Breast epithelium (tissue), 4 donors: Measurements from ENCODE around the gene CNTNAP5. TPM values are rescaled to one million over a fixed set of nuclear protein-coding genes. Genes with fewer than 3 reads are reported as not detected.
A peak's percentile ranks its signal among the peaks of the same experiment; 100 is the strongest.

ENCODE experiments used
- DNase-seq, 2 donors: peaks; one replicate each; pipeline ENCODE4 v3.0.0-alpha.2; 2019; ENCODE audit warnings: low spot score in 2 of 2
- H3K27ac ChIP-seq, 2 donors: fragments of 200-600 bp; sonication (generic) in 1 of 2; one replicate each; pipeline ENCODE4 v1.5.1; 2016 to 2019; ENCODE audit warnings: mild to moderate bottlenecking in 1 of 2
- H3K27me3 ChIP-seq, 2 donors: fragments of 200-600 bp; sonication (generic) in 1 of 2; one replicate each; pipeline versions ENCODE4 v1.5.1 to v1.6.0; 2017 to 2019; ENCODE audit warnings: control low read depth in 1 of 2, mild to moderate bottlenecking in 1 of 2
- H3K36me3 ChIP-seq: fragments of 200-600 bp; one replicate; pipeline ENCODE4 v1.5.1; 2019
- H3K4me1 ChIP-seq, 2 donors: fragments of 200-600 bp; sonication (generic); one replicate each; pipeline ENCODE4 v1.5.1; 2016 to 2019; ENCODE audit warnings: control low read depth in 1 of 2
- H3K4me3 ChIP-seq, 3 donors: fragments of 200-600 bp; sonication (generic); 1 replicate in 2 of 3; 2 replicates in 1 of 3; pipeline ENCODE4 v1.5.1; 2016 to 2019; ENCODE audit warnings: mild to moderate bottlenecking in 3 of 3, moderate library complexity in 2 of 3
- H3K9me3 ChIP-seq, 2 donors: fragments of 200-600 bp; sonication (generic) in 1 of 2; one replicate each; pipeline ENCODE4 v1.5.1; 2016 to 2019; ENCODE audit warnings: control low read depth in 1 of 2
- POLR2A ChIP-seq: fragments of 450-650 bp; IDR thresholded peaks from one replicate; pipeline ENCODE4 v1.6.1; 2016; ENCODE audit warnings: antibody characterized with exemption, mild to moderate bottlenecking, moderate library complexity
- POLR2AphosphoS5 ChIP-seq, 3 donors: sonication (generic); formaldehyde crosslinking; IDR thresholded peaks; one replicate each; pipeline ENCODE4 v1.6.1; 2017; ENCODE audit warnings: antibody characterized with exemption in 3 of 3
- intact Hi-C: fragments of 100-400 bp; cut with DNase I; formaldehyde crosslinking; loops from one replicate; pipeline ENCODE4 v1.15.1; 2023; ENCODE audit warnings: low total_unique reads
- total RNA-seq, 3 donors: library from RNA; depleted of rRNA; stranded (reverse); fragments of >200 nt; gene quantifications; one replicate each; pipeline ENCODE4 v1.1.0, GENCODE V29; 2016
- TF ChIP-seq, protein P1 (sequence below), 3 donors: fragments of 450-650 bp; IDR thresholded peaks; one replicate each; pipeline ENCODE4 v1.5.1; 2016 to 2017; ENCODE audit warnings: antibody characterized with exemption in 3 of 3, mild to moderate bottlenecking in 3 of 3, moderate library complexity in 3 of 3

Gene CNTNAP5
- total RNA-seq, 3 donors from 2014 or later: 0.66 TPM; not detected in 2

GRCh38 chr2:124267794-124268193 is 242.7 kb downstream of the CNTNAP5 start:
- Histone ChIP-seq H3K27ac (no peak overlapping the region), H3K36me3 (no peaks in the 10 kb centered on the region), H3K4me1 (no peaks in the 10 kb centered on the region), H3K4me3 (no peak overlapping the region), H3K27me3 (no peaks in the 10 kb centered on the region), H3K9me3 (no peaks in the 10 kb centered on the region)
- DNase-seq: no peak
- intact Hi-C loops: no loop called here
- TF ChIP-seq POLR2A (no peak), POLR2AphosphoS5 (IDR thresholded peaks at IDR 0.05) (no peak)
- TF ChIP-seq, protein P1, sequence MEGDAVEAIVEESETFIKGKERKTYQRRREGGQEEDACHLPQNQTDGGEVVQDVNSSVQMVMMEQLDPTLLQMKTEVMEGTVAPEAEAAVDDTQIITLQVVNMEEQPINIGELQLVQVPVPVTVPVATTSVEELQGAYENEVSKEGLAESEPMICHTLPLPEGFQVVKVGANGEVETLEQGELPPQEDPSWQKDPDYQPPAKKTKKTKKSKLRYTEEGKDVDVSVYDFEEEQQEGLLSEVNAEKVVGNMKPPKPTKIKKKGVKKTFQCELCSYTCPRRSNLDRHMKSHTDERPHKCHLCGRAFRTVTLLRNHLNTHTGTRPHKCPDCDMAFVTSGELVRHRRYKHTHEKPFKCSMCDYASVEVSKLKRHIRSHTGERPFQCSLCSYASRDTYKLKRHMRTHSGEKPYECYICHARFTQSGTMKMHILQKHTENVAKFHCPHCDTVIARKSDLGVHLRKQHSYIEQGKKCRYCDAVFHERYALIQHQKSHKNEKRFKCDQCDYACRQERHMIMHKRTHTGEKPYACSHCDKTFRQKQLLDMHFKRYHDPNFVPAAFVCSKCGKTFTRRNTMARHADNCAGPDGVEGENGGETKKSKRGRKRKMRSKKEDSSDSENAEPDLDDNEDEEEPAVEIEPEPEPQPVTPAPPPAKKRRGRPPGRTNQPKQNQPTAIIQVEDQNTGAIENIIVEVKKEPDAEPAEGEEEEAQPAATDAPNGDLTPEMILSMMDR (IDR thresholded peaks at IDR 0.05): no peak

GRCh38 chr2:124269348-124269747 is 244.3 kb downstream of the CNTNAP5 start:
- no peak for DNase-seq
- H3K36me3 ChIP-seq: no peaks in the 10 kb centered on the region
- no peaks in the 10 kb centered on the region for H3K4me1 ChIP-seq
- no peak overlapping the region for H3K4me3 ChIP-seq
- H3K27ac ChIP-seq: no peak overlapping the region
- no peaks in the 10 kb centered on the region for H3K27me3 ChIP-seq
- intact Hi-C loops: no loop called here
- H3K9me3 ChIP-seq: no peaks in the 10 kb centered on the region
- TF ChIP-seq, protein P1 (IDR thresholded peaks at IDR 0.05): no peak
- no peak for TF ChIP-seq POLR2AphosphoS5 (IDR thresholded peaks at IDR 0.05)
- TF ChIP-seq POLR2A: no peak

- Histone ChIP-seq H3K9me3 (no peaks in the 10 kb centered on the region), H3K36me3 (no peaks in the 10 kb centered on the region), H3K27ac (no peak overlapping the region), H3K4me1 (no peaks in the 10 kb centered on the region), H3K27me3 (no peaks in the 10 kb centered on the region), H3K4me3 (no peak overlapping the region)
- no peak for TF ChIP-seq POLR2A
- TF ChIP-seq, protein P1 (IDR thresholded peaks at IDR 0.05): no peak
- no peak for TF ChIP-seq POLR2AphosphoS5 (IDR thresholded peaks at IDR 0.05)
- no peak for DNase-seq
- intact Hi-C loops: no loop called here
Observed at GRCh38 chr2:124272261-124272841, 247.3 kb downstream of the CNTNAP5 start.

GRCh38 chr2:124281541-124281940 is 256.5 kb downstream of the CNTNAP5 start:
- no peak overlapping the region for H3K4me3 ChIP-seq
- DNase-seq: no peak
- H3K36me3 ChIP-seq: no peaks in the 10 kb centered on the region
- intact Hi-C loops: no loop called here
- no peaks in the 10 kb centered on the region for H3K4me1 ChIP-seq
- H3K27me3 ChIP-seq: no peaks in the 10 kb centered on the region
- no peak for TF ChIP-seq POLR2A
- TF ChIP-seq POLR2AphosphoS5 (IDR thresholded peaks at IDR 0.05): no peak
- TF ChIP-seq, protein P1 (IDR thresholded peaks at IDR 0.05): no peak
- peaks cover 0 to 10% of the 10 kb centered on the region in 2 donors for H3K9me3 ChIP-seq
- H3K27ac ChIP-seq: no peak overlapping the region

DNA sequence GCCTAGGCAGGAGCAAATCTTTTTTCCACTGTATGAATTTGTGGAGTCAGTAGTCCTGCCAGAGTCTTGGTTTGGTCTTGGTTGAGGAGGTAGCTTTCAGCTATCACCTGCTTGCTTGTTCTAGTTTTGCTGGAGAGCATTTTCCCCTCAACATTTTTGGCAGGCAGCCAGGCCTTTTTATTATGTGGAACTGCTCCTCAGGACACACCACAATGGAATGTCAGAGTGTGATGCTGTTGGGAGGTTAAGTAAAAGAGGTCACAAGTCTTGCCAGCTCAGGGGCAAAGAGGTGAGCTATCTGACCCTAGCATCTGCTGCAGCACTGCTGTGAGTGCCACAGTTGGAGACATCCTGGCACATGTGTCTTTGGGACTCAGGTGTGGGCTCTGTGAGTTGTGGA is 258.0 kb downstream of the CNTNAP5 start:
- H3K9me3 ChIP-seq: peaks cover 0 to 10% of the 10 kb centered on the region in 2 donors
- TF ChIP-seq POLR2AphosphoS5 (IDR thresholded peaks at IDR 0.05): no peak
- no peak for TF ChIP-seq POLR2A
- TF ChIP-seq, protein P1 (IDR thresholded peaks at IDR 0.05): no peak
- intact Hi-C loops: no loop called here
- H3K4me1 ChIP-seq: no peaks in the 10 kb centered on the region
- H3K27me3 ChIP-seq: no peaks in the 10 kb centered on the region
- no peaks in the 10 kb centered on the region for H3K36me3 ChIP-seq
- peak in 1 of 2 donors; percentile 50 for DNase-seq
- H3K27ac ChIP-seq: no peak overlapping the region
- no peak overlapping the region for H3K4me3 ChIP-seq
